Epithelial cell of prostate (primary cell): ENCODE data around the gene NMNAT3.

Experiments used
- DNase-seq: peaks from one replicate; pipeline ENCODE4 v3.0.0-alpha.2; 2011; ENCODE audit warnings: low read depth, low spot score
- H3K27ac ChIP-seq: fragments of 450-650 bp; 2 replicates; pipeline ENCODE4 v1.5.1; 2017; ENCODE audit warnings: mild to moderate bottlenecking

NMNAT3 gene

GRCh38 chr3:139676108-139676507, 1.7 kb downstream of the NMNAT3 start:
- H3K27ac ChIP-seq, result no peak overlapping the region
- no peak for DNase-seq

DNA sequence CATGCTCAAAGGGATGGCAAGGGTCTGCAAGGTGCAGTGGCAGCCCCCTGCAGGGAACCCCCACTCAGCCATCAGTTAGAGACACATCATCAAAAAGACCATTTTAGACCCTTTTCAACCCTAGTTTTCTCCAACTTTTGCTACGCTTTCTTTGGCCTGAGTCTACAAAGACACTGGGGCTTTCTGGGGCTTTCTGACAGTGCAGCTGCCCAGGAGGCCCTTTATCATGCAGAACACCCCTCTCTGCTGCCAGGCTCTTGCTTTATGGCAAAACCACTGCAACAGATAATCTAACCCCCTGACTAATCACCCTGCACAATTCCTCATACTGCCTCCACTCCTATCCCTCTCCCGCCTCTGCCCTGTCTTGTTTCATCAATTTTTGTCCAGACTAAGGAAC, 2.4 kb downstream of the NMNAT3 start:
- no peak overlapping the region for H3K27ac ChIP-seq
- no peak for DNase-seq

GRCh38 chr3:139674571-139675260, 3.1 kb downstream of the NMNAT3 start:
- DNase-seq, result no peak
- H3K27ac ChIP-seq, result no peak overlapping the region

DNA sequence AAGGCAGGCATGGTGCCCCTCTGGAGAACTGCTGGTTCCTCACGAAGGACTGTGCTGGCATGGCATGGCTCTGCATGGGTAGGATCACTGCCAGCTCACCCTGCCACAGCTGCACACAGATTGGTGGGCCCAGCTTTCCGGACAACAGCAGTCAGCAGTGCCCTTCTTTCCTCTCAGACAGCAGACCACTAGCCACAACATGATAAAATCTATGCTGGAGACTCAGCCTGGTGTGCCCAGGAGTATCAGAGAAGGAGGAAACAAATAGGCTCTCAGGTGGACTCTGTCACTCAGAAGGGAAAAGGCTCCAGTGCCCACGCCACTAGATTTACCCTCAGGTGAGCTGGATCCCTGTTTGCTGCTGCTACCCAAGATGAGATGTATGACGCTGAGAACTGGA, 4.9 kb downstream of the NMNAT3 start:
- DNase-seq, result no peak
- no peak overlapping the region for H3K27ac ChIP-seq

DNA sequence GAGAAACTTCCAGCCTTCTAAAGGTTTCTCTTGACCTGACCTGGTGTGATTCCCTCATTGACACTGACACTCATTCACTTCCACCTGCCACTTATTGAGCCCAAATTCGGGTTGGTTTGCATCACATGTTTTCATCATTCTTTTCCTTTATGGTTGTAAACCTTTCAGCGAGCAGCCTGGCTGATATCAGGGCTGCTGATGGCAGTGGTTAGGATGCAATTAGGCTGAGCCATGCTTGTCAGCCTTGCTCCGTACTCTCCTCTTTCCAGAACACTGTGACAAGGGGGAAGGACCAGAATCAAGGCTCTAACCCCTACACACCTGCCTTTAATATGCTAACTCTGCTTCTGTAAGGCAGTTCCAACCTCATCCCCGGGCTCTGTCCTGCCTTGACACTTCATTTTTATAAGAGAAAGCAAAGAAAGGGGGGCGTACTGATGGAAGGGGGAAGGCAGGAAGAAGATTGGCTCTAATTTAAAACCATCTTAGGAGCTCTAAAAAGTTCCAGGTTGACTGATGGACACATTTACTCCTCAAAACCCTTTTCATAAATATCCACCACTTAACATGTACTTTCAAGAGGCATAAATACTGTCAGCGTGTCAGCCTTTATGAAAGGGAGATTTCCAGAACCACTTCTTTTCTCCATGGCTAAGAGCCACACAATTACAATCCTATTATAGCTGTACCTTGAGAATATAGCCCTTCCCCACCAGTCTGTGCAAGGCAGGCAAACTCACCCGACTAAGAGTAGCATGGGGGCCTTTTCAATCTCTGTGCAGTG, 5.7 kb downstream of the NMNAT3 start:
- no peak overlapping the region for H3K27ac ChIP-seq
- no peak for DNase-seq

- H3K27ac ChIP-seq, result no peak overlapping the region
- DNase-seq, result no peak
These were observed 6.7 kb downstream of the NMNAT3 start for GRCh38 chr3:139671107-139671506.

- H3K27ac ChIP-seq, result no peak overlapping the region
- DNase-seq, result no peak
These were observed 7.6 kb downstream of the NMNAT3 start for GRCh38 chr3:139670196-139670595.

DNA sequence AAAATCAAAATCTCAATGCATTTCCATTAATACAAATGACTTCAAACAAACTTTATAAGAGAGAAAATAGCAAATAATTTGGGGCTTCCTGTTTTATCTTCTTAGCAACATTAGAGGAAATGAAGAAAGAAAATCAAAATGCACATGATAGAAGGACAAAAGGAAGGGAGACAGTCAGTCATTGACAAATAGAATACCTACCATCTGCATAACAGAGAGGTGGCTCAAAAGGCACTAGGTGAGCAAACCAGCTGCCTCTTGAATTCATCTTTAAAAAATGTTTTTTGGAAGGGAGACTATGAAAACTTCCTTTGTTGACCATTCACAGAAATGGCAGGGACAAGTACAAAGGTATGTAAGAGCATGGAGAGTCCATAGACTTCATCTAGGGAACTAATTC, 9.4 kb downstream of the NMNAT3 start:
- DNase-seq, result no peak
- H3K27ac ChIP-seq, result no peak overlapping the region

DNA sequence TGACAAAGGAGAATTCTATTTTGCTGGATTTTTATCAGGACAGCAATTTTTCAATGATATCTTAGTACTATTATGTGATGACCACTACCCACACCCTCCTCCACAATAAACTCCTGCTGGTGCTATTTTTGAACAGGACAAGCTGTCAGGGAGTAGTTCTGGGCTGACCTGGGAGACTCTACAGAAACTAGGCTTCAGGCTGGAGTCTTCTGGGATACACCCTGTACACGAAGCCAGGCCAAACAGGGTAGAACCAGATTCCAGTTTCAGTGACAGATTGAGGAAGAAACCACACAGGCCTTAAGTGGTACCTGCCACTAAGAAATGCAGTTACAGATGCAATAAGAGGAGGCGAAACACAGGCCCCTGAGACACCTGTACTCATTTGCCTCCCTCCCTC, 12.8 kb downstream of the NMNAT3 start:
- H3K27ac ChIP-seq, result no peak overlapping the region
- no peak for DNase-seq

DNA sequence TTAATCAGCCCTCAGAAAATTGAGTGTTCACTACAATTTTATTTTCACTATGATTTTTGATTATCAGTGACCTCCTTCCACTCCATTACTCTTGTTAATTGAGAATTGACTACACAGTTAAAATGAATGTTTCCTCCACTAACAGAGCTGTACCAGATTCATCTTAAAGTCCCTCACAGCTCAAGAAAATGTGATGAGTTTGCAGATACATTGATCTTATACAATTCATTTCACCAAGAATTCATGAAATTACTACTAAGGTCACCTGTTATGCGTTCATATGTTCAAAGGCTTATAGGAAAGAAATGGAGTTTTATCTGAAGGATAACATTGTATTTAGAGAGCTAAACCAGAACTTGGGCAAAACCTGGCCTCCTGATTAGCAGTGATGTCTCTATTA, 17.5 kb downstream of the NMNAT3 start:
- H3K27ac ChIP-seq, result no peak overlapping the region
- DNase-seq, result no peak

DNA sequence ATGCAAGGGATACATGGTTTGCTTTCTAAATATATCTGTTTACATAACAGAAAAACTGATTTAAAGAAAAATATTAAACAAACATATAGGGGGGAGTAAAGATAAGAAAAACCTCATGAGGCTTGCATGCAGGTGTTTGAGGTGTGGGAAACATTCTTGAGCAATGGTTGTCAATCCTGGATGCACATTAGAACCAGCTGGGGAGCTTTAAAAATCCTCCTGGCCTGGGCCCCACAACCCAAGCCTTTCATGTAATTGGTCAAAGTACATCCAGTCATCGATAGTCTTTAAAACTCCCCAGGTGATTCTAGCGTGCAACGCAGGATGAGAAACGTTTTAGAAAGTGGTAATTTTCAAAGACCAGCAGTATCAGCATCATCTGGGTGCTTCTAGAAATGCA, 18.3 kb downstream of the NMNAT3 start:
- no peak for DNase-seq
- no peak overlapping the region for H3K27ac ChIP-seq

GRCh38 chr3:139657936-139658335, 19.8 kb downstream of the NMNAT3 start:
- no peak overlapping the region for H3K27ac ChIP-seq
- DNase-seq, result no peak

DNA sequence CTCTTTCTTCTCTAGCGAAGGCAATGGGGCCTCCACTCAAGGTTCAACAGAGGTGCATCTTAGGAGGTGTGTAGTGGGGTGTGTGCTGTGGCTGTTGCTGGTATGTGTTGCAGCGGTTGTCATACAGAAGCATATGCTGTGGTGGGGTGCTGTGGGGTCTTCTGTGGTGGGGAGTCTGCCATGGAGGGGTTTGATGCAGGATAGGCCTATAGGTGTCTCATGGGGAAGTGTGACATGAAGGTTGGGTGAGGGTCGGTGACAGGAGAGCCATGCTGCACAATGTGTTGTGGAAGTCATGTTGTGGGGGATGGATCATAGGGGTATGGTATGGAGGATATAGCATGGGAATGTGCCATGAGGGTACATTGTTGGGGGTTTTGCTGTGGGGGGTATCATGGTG, 20.3 kb downstream of the NMNAT3 start:
- DNase-seq, result no peak
- H3K27ac ChIP-seq, result no peak overlapping the region

DNA sequence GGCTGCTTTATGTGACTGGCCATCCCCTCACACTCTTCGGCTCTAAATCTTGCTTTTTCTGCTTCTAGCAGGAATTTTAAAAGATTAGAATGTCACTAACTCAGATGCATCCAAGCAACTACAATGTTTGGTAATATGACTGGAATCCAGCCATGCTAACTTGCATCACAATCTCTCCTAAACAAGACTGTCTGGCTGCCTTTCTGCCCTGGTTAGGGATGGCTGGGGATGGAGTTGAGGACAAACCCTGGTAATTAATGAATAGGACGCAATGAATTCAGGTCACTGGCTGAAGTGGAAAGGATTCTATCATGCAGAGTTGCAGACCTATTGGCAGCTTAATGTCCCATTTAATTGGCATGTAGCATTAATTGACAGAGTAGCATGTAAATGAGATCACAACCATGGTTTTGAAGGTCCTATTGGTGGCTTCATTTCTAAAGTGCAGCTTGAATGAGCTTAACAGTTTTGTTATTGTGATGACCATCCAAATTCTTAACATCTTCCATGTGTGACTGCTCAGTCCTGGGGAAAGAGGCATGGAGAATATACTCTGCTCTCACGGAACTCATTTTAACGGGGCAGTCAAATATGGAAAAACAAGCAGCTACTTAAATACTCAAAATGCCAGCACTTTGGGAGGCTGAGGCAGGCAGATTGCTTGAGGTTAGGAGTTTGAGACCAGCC, 21.7 kb downstream of the NMNAT3 start:
- no peak for DNase-seq
- H3K27ac ChIP-seq, result no peak overlapping the region

- DNase-seq, result peak; percentile 36
- H3K27ac ChIP-seq, result peak overlapping the region; percentile 45
These were observed 23.0 kb downstream of the NMNAT3 start for GRCh38 chr3:139654637-139655365.

DNA sequence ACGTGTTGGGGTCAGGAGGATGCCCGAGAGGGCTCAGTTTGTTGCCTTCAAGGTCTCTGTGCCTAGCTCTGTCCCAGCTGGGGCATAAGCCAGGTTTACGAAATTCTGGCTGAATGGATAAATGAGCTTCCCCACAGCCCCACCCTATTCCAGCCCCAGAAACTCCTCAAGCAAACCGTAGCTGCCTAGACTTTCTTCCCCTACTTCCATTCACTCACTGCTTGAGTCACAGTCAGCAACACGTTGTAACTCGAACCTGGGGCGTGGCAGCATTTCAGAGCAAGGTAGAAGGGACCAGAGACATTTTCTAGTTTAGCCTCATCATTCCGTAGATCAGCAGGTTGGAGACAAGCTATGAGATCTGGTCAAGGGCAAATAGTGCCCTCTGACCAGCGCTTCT, 24.2 kb downstream of the NMNAT3 start:
- H3K27ac ChIP-seq, result peak overlapping the region; percentile 45
- peak; percentile 77 for DNase-seq

- DNase-seq, result no peak
- no peak overlapping the region for H3K27ac ChIP-seq
These were observed 25.2 kb downstream of the NMNAT3 start for GRCh38 chr3:139652561-139652960.

- no peak overlapping the region for H3K27ac ChIP-seq
These were observed 29.8 kb downstream of the NMNAT3 start for GRCh38 chr3:139647866-139648435.

DNA sequence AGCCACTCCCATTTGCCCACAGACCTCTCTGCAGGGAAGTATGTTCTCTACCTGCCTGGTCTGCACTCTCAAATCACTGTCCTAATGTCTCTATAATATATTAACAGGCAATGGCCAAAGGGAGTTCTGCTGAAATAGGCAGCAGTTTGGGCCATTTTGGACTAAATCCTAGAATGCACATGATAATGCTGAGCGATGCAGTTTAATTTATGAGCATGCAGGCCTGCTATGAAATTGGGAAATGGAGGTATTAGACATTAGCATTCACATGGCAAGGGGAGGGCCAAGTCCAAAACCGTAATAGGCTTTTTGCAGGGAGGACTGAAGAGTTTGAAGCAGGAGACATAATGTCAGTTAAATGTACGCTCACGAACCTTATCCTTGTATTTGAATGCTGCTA, 31.3 kb downstream of the NMNAT3 start:
- no peak for DNase-seq
- no peak overlapping the region for H3K27ac ChIP-seq

More at GRCh38 chr3:139647866-139648435, 29.8 kb downstream of the NMNAT3 start:
- DNase-seq, result no peak

- DNase-seq, result no peak
- no peak overlapping the region for H3K27ac ChIP-seq
These were observed 34.8 kb downstream of the NMNAT3 start for GRCh38 chr3:139642996-139643395.
